ENCODE results near the gene ISL1.

The ISL1 gene

DNA sequence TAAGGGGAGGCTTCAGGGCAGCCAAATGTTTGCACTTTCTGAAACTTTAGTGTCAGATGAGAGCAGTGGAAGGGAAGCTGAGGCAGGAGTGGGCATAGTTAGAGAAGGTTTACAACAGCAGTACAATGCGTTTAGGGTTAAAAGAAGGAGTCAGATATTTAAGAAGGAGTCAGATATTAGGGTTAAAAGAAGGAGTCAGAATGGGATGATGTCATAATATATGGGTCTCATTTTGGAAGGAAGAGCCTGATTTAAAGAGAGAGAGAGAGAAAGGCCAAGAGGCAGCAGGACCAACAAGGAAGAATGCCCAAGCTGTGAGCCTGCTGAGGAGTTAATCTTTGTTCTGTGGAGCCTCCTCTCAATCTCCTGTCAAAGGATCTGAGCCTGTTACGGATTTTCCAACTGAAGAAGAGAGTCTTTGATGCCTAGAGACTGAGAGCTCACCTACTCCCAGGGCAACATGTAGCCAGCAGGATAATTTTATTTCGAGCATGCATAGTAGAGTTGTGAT lies 9.5 kb downstream of the ISL1 start:
- Mint-ChIP-seq H3K4me1 (ENCODE audit: low read depth in 2 of 2) (no peaks in the 10 kb centered on the region), H3K36me3 (ENCODE audit: insufficient read depth) (no peaks in the 10 kb centered on the region), H3K9me3 (peaks cover 0 to 10% of the 10 kb centered on the region in 2 donors), H3K27me3 (peaks cover 10 to 56% of the 10 kb centered on the region in 2 donors), H3K4me3 (no peak overlapping the region), H3K27ac (no peak overlapping the region)
- ATAC-seq (replicated peaks) (no peak), DNase-seq (no peak)

DNA sequence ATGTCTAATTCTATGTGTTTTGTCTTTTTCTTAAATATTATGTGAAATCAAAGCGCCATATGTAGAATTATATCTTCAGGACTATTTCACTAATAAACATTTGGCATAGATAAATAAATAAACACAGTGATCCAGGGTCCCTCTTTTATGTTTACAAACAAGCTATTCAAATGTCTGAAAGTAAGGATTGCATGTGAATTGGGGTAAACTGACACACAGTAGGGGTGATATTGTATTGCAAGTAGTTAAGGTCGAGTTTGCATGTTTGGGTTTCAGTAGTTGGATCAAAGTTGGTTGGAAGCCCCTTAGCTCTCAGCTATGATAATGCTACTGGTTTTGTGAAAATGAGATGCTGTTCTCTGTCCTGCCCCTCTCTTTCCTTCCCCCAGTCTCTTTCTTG lies 11.4 kb downstream of the ISL1 start:
- no peaks in the 10 kb centered on the region for H3K36me3 Mint-ChIP-seq (ENCODE audit: insufficient read depth)
- ATAC-seq (replicated peaks) (no peak), DNase-seq (no peak)
- no peak overlapping the region for H3K4me3 Mint-ChIP-seq
- no peaks in the 10 kb centered on the region for H3K4me1 Mint-ChIP-seq (ENCODE audit: low read depth in 2 of 2)
- H3K27me3 Mint-ChIP-seq = peaks cover 0 to 56% of the 10 kb centered on the region in 2 donors
- H3K27ac Mint-ChIP-seq = no peak overlapping the region
- peaks cover 0 to 13% of the 10 kb centered on the region in 2 donors for H3K9me3 Mint-ChIP-seq

DNA sequence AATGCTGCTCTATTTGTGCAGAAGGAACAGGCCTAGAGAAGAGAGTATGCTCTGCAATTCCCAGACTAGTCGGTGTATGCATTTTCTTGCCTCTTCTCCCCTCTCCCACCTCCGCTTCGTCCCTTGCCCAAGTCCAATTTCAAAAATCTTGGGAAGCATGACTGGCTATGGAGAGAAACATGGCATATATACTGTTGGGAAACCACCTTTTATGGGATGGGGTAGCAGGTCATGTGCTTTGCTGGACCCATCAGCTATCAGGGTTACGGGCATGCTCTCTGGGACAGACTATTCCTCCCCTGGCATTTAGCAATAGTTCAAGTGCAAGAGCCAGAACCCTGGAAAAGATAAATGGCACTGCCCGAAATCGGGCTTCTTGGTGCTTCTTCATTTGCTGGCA lies 12.0 kb downstream of the ISL1 start:
- Mint-ChIP-seq H3K9me3 (peaks cover 0 to 13% of the 10 kb centered on the region in 2 donors), H3K4me3 (no peak overlapping the region), H3K27ac (no peak overlapping the region), H3K27me3 (peaks cover 0 to 57% of the 10 kb centered on the region in 2 donors), H3K4me1 (ENCODE audit: low read depth in 2 of 2) (no peaks in the 10 kb centered on the region), H3K36me3 (ENCODE audit: insufficient read depth) (no peaks in the 10 kb centered on the region)
- ATAC-seq (replicated peaks) (no peak), DNase-seq (no peak)

DNA sequence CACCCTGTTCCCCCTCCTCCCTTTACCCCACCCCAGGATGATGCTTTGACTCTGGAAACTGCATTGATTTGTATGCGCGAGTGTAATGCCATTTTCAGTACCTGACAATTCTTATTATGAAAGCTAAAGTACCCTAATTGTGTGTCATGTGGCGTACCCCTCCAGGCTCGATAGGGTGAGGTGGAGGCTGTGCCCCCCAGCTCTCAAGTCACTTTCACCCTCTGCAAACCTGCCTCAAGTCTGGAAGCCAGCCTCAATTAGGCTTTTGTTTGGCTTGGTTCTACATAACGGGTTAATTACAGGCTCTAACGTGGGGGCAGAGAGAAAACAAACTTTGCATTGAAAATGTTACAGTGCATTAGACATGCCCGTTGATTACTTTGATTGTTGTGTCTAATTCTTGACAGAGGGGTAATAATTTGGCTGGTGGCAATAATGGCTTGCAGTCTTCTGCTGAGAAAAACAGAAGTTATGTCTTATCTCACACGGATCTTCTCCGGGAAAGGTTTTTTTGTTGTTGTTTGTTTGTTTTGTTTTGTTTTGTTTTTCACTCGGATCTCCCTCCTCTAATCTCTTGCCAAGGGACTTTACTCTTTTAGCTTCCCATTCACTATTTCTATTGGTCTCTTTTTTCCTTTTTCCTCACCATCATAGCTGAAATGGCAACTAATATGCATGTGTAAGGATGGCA lies 12.6 kb downstream of the ISL1 start:
- Mint-ChIP-seq H3K9me3 (peaks cover 0 to 13% of the 10 kb centered on the region in 2 donors), H3K27me3 (peaks cover 0 to 51% of the 10 kb centered on the region in 2 donors), H3K4me1 (ENCODE audit: low read depth in 2 of 2) (no peaks in the 10 kb centered on the region), H3K36me3 (ENCODE audit: insufficient read depth) (no peaks in the 10 kb centered on the region), H3K4me3 (no peak overlapping the region), H3K27ac (no peak overlapping the region)
- DNase-seq (no peak), ATAC-seq (replicated peaks) (no peak)

DNA sequence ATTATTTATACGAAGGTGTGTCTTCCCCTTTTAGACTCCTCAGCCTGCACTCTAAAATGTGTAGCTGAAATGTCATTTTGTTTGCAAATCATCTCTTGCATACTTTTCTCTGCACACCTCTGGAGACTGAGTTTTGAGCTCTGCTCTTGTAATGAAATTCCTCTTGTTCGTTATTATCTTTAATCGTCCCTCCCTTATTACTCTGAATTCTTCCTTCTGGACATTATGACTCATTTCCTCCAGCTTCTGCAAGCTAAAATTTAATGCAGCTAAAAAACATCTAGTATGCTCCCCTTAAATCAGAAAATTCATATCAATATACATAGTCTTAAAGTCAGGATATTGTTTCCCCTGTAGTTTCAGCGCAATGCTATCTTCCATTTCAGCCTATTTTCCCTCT lies 13.5 kb downstream of the ISL1 start:
- DNase-seq (no peak), ATAC-seq (replicated peaks) (no peak)
- Mint-ChIP-seq H3K4me1 (ENCODE audit: low read depth in 2 of 2) (no peaks in the 10 kb centered on the region), H3K27me3 (peaks cover 0 to 42% of the 10 kb centered on the region in 2 donors), H3K27ac (no peak overlapping the region), H3K9me3 (peaks cover 0 to 11% of the 10 kb centered on the region in 2 donors), H3K36me3 (ENCODE audit: insufficient read depth) (no peaks in the 10 kb centered on the region), H3K4me3 (no peak overlapping the region)

DNA sequence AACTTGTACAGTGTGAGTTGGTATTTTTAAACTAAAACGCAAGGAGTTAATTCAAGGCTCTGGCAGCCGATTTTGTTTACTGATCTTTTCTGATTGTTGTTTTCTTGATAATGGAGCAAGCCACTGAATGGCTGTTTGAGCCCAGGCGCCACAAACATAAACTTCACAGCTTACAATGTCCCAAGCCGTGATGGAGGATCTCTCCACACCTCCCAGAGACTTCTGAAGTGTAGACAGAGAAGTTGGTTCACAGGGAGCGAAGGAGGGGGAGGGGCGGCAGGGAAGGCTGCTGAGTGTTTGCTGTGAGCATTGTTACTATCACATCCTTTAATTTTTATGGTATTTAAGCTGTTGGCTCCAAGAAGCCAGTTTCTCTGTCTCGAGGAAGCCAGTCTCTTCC lies 14.7 kb downstream of the ISL1 start:
- no peak for ATAC-seq (replicated peaks)
- Mint-ChIP-seq H3K27me3 (peaks cover 0 to 42% of the 10 kb centered on the region in 2 donors), H3K27ac (no peak overlapping the region), H3K9me3 (peaks cover 0 to 8% of the 10 kb centered on the region in 2 donors), H3K4me3 (no peak overlapping the region), H3K4me1 (ENCODE audit: low read depth in 2 of 2) (no peaks in the 10 kb centered on the region), H3K36me3 (ENCODE audit: insufficient read depth) (no peaks in the 10 kb centered on the region)
- no peak for DNase-seq

DNA sequence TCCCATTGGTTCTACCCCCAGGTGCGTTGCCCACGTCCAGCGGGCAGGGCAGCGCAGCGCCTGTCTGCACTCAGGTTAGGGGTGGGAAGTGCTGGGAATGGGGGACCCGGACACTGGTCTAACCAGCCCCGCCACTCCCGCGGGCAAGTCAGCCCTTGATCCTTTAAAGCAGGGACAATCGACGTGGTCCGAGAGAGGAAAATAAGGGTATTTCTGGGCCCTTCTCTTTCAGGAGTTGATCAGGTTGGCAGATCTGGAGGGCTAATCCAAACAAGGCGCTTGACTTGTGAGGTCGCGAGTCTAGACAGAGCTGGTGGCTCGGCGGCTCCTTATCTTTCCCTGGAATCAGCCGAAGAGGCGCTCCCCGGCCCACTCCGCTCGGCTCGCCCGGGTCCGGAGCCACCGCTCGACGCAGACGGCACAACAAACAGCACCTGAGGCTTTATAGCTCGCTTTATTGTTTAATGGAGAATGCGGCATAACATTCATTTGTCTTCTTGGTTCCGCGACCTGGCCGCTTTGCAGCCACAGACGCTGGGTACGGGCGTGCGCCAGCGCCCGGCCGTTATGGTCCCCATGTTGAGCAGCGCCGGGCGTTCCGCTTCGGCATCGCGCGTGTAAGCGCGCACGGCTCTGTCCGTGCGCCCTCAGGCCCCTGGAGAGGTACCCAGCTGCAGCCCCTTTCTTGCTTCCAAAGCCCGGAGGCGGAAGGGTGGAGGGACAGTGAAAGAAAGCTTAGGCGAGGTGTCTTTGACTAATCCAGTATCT lies 15.8 kb downstream of the ISL1 start:
- Mint-ChIP-seq H3K4me1 (ENCODE audit: low read depth in 2 of 2) (no peaks in the 10 kb centered on the region), H3K27ac (no peak overlapping the region), H3K27me3 (peaks cover 0 to 42% of the 10 kb centered on the region in 2 donors), H3K36me3 (ENCODE audit: insufficient read depth) (no peaks in the 10 kb centered on the region), H3K9me3 (peaks cover 0 to 8% of the 10 kb centered on the region in 2 donors), H3K4me3 (no peak overlapping the region)
- ATAC-seq (replicated peaks) (no peak), DNase-seq (no peak)

DNA sequence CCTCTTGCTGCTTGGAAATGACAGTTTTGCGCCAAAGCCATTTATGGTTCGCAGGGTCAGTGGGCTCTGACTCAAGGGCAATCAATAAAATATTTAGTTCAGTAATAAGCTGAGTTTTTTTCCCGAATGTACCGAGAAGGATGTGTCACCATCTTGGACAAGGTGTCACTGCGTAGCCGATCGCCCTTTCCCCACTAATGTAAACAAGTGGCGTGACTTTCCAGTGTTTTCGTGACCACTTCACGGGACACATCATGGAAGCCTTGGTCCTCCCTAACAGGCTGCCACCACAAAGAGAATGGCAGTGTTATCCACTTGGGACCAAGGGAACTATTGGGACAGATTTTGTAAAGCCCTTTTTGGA lies 16.4 kb downstream of the ISL1 start:
- no peaks in the 10 kb centered on the region for H3K36me3 Mint-ChIP-seq (ENCODE audit: insufficient read depth)
- H3K27ac Mint-ChIP-seq = no peak overlapping the region
- no peak overlapping the region for H3K4me3 Mint-ChIP-seq
- H3K27me3 Mint-ChIP-seq = peaks cover 0 to 42% of the 10 kb centered on the region in 2 donors
- no peak for ATAC-seq (replicated peaks)
- peaks cover 0 to 8% of the 10 kb centered on the region in 2 donors for H3K9me3 Mint-ChIP-seq
- no peaks in the 10 kb centered on the region for H3K4me1 Mint-ChIP-seq (ENCODE audit: low read depth in 2 of 2)
- no peak for DNase-seq

DNA sequence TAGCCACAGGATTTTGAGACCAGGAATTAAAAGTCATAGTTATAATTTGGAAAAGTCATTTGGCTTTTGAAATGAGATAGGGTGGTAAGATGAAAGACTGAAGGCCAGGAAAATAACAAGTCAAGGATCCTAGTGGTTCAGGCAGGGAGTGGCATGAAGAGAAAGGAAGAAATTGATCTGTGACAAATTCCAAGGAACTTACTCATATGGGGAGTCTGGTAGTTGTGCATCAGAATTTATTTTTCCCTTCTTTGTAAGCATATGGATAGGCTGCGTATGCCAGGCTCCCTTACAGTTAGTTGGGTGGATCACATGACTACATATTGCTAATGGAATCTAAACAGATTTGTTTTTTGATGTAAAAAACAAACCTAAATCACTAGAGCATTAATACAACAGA lies 21.0 kb downstream of the ISL1 start:
- no peak overlapping the region for H3K27ac Mint-ChIP-seq
- ATAC-seq (replicated peaks) = no peak
- H3K4me1 Mint-ChIP-seq (ENCODE audit: low read depth in 2 of 2) = no peaks in the 10 kb centered on the region
- H3K9me3 Mint-ChIP-seq = peaks cover 0 to 3% of the 10 kb centered on the region in 2 donors
- DNase-seq = no peak
- H3K36me3 Mint-ChIP-seq (ENCODE audit: insufficient read depth) = no peaks in the 10 kb centered on the region
- peaks cover 0 to 10% of the 10 kb centered on the region in 2 donors for H3K27me3 Mint-ChIP-seq
- no peak overlapping the region for H3K4me3 Mint-ChIP-seq

DNA sequence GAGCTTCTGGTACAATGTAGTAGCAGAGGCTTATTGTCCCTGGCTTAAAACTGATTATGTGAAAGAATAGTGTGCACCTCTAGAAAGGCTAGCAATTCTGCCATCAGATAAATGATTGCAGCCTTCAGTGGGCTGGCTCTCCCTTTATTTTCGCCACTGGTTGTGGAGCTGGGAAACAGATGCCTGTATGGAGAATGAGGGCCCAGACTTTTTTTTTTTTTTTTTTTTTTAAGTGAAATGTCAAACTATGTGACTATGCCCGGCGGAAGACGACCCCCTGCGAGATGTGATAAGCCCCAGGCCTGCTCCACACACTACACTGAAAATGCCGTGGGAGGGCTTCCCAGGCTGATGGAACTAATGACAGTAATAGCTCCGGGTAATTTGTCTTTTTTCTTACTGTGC lies 28.7 kb downstream of the ISL1 start:
- Mint-ChIP-seq H3K36me3 (ENCODE audit: insufficient read depth) (no peaks in the 10 kb centered on the region), H3K27ac (no peak overlapping the region), H3K27me3 (no peaks in the 10 kb centered on the region), H3K9me3 (peaks cover 4 to 8% of the 10 kb centered on the region in 2 donors), H3K4me1 (ENCODE audit: low read depth in 2 of 2) (no peaks in the 10 kb centered on the region), H3K4me3 (no peak overlapping the region)
- no peak for DNase-seq
- ATAC-seq (replicated peaks) = no peak

DNA sequence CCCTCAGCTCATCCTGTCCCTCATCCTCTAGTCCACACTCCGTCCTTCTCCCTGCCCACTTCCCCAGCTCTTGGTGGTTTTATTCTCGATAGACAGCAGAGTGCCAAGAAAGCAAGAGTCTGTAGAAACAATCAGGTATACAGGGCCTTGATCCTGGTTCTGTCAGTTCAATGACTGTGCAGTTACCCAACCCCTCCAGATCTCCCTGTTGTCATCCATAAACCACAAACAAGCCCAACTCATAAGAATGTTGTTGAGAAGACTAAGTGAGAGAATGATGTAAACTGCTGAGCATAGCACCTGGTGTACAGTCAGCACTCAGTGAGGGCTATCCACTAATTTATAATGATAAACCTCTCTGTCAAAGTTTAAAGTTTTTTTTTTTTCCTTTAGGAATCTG lies 31.3 kb downstream of the ISL1 start:
- ATAC-seq (replicated peaks) (no peak), DNase-seq (no peak)
- peaks cover 7 to 17% of the 10 kb centered on the region in 2 donors for H3K9me3 Mint-ChIP-seq
- no peak overlapping the region for H3K27ac Mint-ChIP-seq
- no peak overlapping the region for H3K4me3 Mint-ChIP-seq
- no peaks in the 10 kb centered on the region for H3K36me3 Mint-ChIP-seq (ENCODE audit: insufficient read depth)
- no peaks in the 10 kb centered on the region for H3K27me3 Mint-ChIP-seq
- H3K4me1 Mint-ChIP-seq (ENCODE audit: low read depth in 2 of 2) = no peaks in the 10 kb centered on the region

DNA sequence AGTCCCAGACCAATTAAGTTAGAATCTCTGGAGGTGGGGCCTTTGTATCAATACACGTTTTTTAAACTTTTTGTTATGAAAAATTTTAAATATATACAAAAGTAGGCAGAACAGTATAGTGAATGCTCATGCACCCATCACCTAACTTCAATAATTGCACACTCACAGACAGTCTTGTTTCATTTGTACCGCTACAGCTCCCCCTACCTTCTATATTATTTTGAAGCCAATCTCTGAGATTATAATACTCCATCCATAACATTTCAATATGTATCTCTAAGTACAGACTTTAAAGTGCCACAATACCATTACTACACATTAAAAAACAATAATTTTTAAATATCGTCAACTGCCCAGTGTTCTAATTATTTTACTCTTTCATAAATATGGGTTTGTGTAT lies 32.9 kb downstream of the ISL1 start:
- Mint-ChIP-seq H3K27ac (no peak overlapping the region), H3K4me3 (no peak overlapping the region), H3K4me1 (ENCODE audit: low read depth in 2 of 2) (no peaks in the 10 kb centered on the region), H3K36me3 (ENCODE audit: insufficient read depth) (no peaks in the 10 kb centered on the region), H3K9me3 (peaks cover 10 to 15% of the 10 kb centered on the region in 2 donors), H3K27me3 (no peaks in the 10 kb centered on the region)
- ATAC-seq (replicated peaks) (no peak), DNase-seq (no peak)

DNA sequence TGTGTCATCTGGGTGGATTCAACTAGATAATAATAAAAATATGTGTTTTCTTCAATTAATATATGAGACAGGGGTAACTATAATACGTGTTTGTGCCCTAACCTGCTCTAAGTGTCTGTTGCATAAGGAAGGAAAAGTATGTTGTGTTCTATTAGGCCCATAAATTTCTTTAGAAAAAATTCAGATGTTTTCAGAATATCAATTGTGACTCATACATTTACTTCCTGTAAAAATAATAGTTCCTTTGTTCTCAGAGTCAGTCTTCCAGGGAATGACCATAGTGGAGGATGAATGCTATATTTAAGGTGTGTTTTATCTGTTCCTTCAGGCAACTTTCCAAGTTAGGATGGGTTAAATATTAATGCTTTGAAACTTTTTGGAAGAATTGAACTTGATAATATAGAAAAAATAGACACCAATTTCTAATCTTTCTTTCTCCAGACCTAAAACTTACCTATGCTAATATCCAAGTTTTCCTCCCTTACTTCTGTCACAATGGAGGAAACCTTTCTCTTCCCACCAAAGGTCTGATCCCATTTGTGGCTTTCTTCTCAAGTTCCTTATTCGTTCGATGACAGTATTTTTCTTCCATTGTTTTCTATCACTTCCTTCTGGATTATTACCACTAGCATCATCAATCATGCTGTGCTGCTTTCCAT lies 49.9 kb downstream of the ISL1 start:
- no peak for ATAC-seq (replicated peaks)
- no peaks in the 10 kb centered on the region for H3K36me3 Mint-ChIP-seq (ENCODE audit: insufficient read depth)
- H3K4me3 Mint-ChIP-seq = no peak overlapping the region
- no peak overlapping the region for H3K27ac Mint-ChIP-seq
- H3K9me3 Mint-ChIP-seq = peaks cover 14 to 15% of the 10 kb centered on the region in 2 donors
- DNase-seq = no peak
- H3K27me3 Mint-ChIP-seq = no peaks in the 10 kb centered on the region
- H3K4me1 Mint-ChIP-seq (ENCODE audit: low read depth in 2 of 2) = no peaks in the 10 kb centered on the region
